ENCODE results near the gene HEATR5A. TPM values are rescaled to one million over a fixed set of nuclear protein-coding genes. Genes with fewer than 3 reads are reported as not detected.

The HEATR5A gene
- total and polyA plus RNA-seq, 9 of the 15 experiments (the other 6 are each of a cell fraction or from before 2014, with no cell fraction given): 8.0 to 50.9 (median 23.0) TPM

DNA sequence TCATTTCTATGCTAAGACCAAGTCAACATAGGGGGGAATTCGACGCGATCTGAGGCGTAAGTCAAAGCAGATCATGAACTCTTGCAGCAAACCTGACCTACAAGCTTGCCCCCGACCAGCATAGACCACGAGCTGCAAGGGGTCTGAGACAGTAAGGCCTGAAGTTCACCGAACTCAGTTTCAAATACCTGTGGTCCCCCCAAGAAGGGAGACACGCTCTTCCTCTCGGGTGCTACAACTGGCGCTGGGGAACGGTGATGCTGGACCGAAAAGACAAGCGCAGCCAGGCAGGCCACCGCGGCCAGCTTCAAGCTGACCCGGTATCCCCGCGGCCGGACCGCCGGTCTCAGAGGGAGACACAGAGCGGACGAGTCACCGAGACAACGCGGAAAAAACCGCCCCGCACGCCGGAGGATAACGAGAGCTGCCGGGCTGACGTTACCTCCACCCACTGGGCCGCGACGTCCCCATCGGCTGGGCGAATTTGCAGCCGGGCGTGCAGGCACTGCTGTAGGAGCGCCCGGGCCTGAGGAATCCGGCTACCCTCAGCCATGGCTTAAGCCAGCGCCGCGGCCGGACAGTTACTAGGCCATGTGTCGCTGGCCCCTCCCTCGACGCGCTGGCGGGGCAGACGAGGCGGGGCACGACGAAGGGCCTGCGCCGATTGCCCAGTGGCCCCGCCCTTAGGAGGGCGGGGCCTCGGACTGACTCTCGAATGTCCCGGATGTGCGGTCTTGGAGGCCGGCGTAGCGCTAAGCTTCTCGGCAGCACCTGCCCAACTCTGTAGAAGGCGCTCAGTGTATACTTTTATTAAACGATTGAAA, 36.7 kb upstream of the HEATR5A start, which contains the start of gene DTD2 (continued):
- TF ChIP-seq NFE2 (IDR thresholded peaks at IDR 0.05; ENCODE audit: low read depth) (peak; percentile 16; the same call in 1 of the 2 replicates), POLR2A (conservative IDR thresholded peaks at IDR 0.05) (peak; percentile 93), ZFP36 (IDR thresholded peaks at IDR 0.05; ENCODE audit: low read depth, low read length, partially characterized antibody) (no peak), ZNF766 (CRISPR knock-in tag; conservative IDR thresholded peaks at IDR 0.05) (0 out of 2 replicates have a peak, but pooled peaks have one; percentile 29), SMAD4 (CRISPR knock-in tag; conservative IDR thresholded peaks at IDR 0.05) (peak; percentile 57), NRF1 (conservative IDR thresholded peaks at IDR 0.05 in 1 of 2, IDR thresholded peaks at IDR 0.05 in 1 of 2) (peak; percentile 88 to 89), CREB1 (IDR thresholded peaks at IDR 0.05) (no peak), CREB1 (CRISPR knock-in tag; IDR thresholded peaks at IDR 0.05) (peak; percentile 73; the same call in 1 of the 2 replicates), IRF2 (CRISPR knock-in tag; IDR thresholded peaks at IDR 0.05) (no peak), SMC3 (conservative IDR thresholded peaks at IDR 0.05; ENCODE audit: insufficient read depth, low read depth, low read length) (no peak), DNMT1 (IDR thresholded peaks at IDR 0.05) (no peak), BACH1 (tag; IDR thresholded peaks at IDR 0.05) (no peak), MTA2 (IDR thresholded peaks at IDR 0.05; ENCODE audit: low read depth) (no peak), ZNF184 (CRISPR knock-in tag; IDR thresholded peaks at IDR 0.05) (no peak), CEBPG (CRISPR knock-in tag; IDR thresholded peaks at IDR 0.05) (no peak), CEBPG (tag; conservative IDR thresholded peaks at IDR 0.05 in 1 of 2, IDR thresholded peaks at IDR 0.05 in 1 of 2) (no peak), TAF1 (IDR thresholded peaks at IDR 0.05; ENCODE audit: control insufficient read depth, extremely low read depth, insufficient read depth, low read length, severe bottlenecking) (peak; percentile 73), CHD1 (IDR thresholded peaks at IDR 0.05; ENCODE audit: low read length) (no peak), KHSRP (IDR thresholded peaks at IDR 0.05) (no peak), LARP7 (IDR thresholded peaks at IDR 0.05) (no peak), SP2 (IDR thresholded peaks at IDR 0.05; ENCODE audit: extremely low read depth, low read depth, low read length, poor library complexity, severe bottlenecking) (no peak), ZNF77 (CRISPR knock-in tag; IDR thresholded peaks at IDR 0.05) (no peak), MED1 (CRISPR knock-in tag; IDR thresholded peaks at IDR 0.05; ENCODE audit: borderline replicate concordance) (no peak), CBX5 (IDR thresholded peaks at IDR 0.05; ENCODE audit: borderline replicate concordance, low read depth) (no peak), GABPB1 (CRISPR knock-in tag; IDR thresholded peaks at IDR 0.05) (peak; percentile 61; the same call in 1 of the 2 replicates), ZNF316 (IDR thresholded peaks at IDR 0.05) (no peak), NFXL1 (CRISPR knock-in tag; IDR thresholded peaks at IDR 0.05) (no peak), ZNF76 (CRISPR knock-in tag; IDR thresholded peaks at IDR 0.05; ENCODE audit: borderline replicate concordance) (no peak)
- TF ChIP-seq, protein P1, sequence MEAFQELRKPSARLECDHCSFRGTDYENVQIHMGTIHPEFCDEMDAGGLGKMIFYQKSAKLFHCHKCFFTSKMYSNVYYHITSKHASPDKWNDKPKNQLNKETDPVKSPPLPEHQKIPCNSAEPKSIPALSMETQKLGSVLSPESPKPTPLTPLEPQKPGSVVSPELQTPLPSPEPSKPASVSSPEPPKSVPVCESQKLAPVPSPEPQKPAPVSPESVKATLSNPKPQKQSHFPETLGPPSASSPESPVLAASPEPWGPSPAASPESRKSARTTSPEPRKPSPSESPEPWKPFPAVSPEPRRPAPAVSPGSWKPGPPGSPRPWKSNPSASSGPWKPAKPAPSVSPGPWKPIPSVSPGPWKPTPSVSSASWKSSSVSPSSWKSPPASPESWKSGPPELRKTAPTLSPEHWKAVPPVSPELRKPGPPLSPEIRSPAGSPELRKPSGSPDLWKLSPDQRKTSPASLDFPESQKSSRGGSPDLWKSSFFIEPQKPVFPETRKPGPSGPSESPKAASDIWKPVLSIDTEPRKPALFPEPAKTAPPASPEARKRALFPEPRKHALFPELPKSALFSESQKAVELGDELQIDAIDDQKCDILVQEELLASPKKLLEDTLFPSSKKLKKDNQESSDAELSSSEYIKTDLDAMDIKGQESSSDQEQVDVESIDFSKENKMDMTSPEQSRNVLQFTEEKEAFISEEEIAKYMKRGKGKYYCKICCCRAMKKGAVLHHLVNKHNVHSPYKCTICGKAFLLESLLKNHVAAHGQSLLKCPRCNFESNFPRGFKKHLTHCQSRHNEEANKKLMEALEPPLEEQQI (IDR thresholded peaks at IDR 0.05): no peak
- TF ChIP-seq, protein P2, sequence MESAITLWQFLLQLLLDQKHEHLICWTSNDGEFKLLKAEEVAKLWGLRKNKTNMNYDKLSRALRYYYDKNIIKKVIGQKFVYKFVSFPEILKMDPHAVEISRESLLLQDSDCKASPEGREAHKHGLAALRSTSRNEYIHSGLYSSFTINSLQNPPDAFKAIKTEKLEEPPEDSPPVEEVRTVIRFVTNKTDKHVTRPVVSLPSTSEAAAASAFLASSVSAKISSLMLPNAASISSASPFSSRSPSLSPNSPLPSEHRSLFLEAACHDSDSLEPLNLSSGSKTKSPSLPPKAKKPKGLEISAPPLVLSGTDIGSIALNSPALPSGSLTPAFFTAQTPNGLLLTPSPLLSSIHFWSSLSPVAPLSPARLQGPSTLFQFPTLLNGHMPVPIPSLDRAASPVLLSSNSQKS (CRISPR knock-in tag; IDR thresholded peaks at IDR 0.05): no peak
